ENCODE data around the gene FAM163B.

Gene FAM163B

DNA sequence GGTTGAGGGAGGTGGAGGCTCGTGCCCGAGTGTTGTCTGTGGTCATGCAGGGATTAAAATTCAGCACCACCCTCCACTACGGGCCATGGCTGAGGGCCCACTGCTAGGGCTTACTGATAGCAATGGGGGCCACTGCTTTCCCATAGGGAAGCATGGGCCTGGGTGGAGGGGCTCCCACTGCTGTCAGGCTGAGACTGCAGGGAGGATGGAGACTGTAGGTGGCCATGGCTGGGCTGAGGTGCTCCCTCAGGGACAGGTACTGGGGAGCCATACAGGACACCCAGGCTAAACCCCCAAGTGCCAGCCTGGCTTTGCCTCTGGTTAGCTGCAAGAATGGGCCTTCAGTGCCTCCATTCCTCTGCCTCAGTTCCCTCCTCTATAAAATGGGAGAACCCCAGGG, 26.1 kb downstream of the FAM163B start:
- peaks cover 95% of the 10 kb centered on the region for H3K27me3 ChIP-seq (replicated peaks; ENCODE audit: insufficient read depth, low read length)
- no peak overlapping the region for H3K4me3 ChIP-seq (ENCODE audit: low read length)
- H3K4me2 ChIP-seq (ENCODE audit: low read depth, low read length): no peak overlapping the region
- H3K27ac ChIP-seq (ENCODE audit: low read length): no peak overlapping the region
- H3K36me3 ChIP-seq (replicated peaks; ENCODE audit: insufficient read depth, low read length): no peaks in the 10 kb centered on the region
- H3K9me3 ChIP-seq (replicated peaks; ENCODE audit: insufficient read depth, low read length): no peaks in the 10 kb centered on the region
- H3K4me1 ChIP-seq (ENCODE audit: low read length): no peaks in the 10 kb centered on the region
- no peaks in the 10 kb centered on the region for H3K9me2 ChIP-seq (replicated peaks; ENCODE audit: insufficient read depth, low read length)
- H3K9ac ChIP-seq (ENCODE audit: low read length): no peak overlapping the region
- no peaks in the 10 kb centered on the region for H4K20me1 ChIP-seq (ENCODE audit: insufficient read depth, low read length)
- no peak overlapping the region for H2AFZ ChIP-seq (ENCODE audit: low read length)
- no peak for TF ChIP-seq EZH2phosphoT487 (IDR thresholded peaks at IDR 0.05; ENCODE audit: low read length)
- TF ChIP-seq EZH2 (optimal IDR thresholded peaks at IDR 0.05; ENCODE audit: low read depth, low read length): no peak
- TF ChIP-seq, protein P1, sequence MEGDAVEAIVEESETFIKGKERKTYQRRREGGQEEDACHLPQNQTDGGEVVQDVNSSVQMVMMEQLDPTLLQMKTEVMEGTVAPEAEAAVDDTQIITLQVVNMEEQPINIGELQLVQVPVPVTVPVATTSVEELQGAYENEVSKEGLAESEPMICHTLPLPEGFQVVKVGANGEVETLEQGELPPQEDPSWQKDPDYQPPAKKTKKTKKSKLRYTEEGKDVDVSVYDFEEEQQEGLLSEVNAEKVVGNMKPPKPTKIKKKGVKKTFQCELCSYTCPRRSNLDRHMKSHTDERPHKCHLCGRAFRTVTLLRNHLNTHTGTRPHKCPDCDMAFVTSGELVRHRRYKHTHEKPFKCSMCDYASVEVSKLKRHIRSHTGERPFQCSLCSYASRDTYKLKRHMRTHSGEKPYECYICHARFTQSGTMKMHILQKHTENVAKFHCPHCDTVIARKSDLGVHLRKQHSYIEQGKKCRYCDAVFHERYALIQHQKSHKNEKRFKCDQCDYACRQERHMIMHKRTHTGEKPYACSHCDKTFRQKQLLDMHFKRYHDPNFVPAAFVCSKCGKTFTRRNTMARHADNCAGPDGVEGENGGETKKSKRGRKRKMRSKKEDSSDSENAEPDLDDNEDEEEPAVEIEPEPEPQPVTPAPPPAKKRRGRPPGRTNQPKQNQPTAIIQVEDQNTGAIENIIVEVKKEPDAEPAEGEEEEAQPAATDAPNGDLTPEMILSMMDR (IDR thresholded peaks at IDR 0.05; ENCODE audit: low read length): no peak
- H3K79me2 ChIP-seq (ENCODE audit: low read length): no peaks in the 10 kb centered on the region
- H3F3A ChIP-seq (ENCODE audit: insufficient read depth, low read length): no peaks in the 10 kb centered on the region
- no peak for DNase-seq

DNA sequence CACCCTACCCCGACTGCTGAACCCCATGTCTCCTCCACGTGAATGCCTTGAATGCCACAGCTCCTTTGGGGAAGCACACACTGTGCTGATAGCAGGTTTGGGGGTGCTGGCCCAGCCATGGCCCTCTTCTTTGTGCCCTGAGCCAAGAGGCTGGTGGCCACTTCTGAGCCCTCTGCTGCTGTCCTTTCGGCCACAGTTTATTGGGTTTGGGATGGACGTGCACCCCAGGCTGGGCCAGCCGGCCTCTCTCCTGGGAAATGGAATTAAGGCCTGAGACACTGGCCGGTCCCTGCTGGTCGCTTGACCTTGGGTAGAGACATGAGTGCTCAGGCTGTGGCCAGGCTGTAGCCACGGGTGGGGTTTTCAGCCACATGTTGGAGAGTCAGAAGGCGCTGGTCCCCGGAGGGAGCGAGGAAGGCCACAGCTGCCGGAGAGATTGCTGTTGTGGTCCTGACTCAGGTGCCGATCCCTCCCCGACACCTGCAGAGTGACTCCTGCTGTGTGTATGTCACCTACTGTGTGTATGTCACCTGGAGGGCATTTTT, 26.6 kb downstream of the FAM163B start:
- Histone ChIP-seq H3K9me3 (replicated peaks; ENCODE audit: insufficient read depth, low read length) (no peaks in the 10 kb centered on the region), H3F3A (ENCODE audit: insufficient read depth, low read length) (no peaks in the 10 kb centered on the region), H3K4me3 (ENCODE audit: low read length) (no peak overlapping the region), H3K9ac (ENCODE audit: low read length) (no peak overlapping the region), H3K36me3 (replicated peaks; ENCODE audit: insufficient read depth, low read length) (no peaks in the 10 kb centered on the region), H3K27ac (ENCODE audit: low read length) (no peak overlapping the region), H4K20me1 (ENCODE audit: insufficient read depth, low read length) (no peaks in the 10 kb centered on the region), H3K4me2 (ENCODE audit: low read depth, low read length) (no peak overlapping the region), H2AFZ (ENCODE audit: low read length) (no peak overlapping the region), H3K79me2 (ENCODE audit: low read length) (no peaks in the 10 kb centered on the region), H3K4me1 (ENCODE audit: low read length) (no peaks in the 10 kb centered on the region), H3K9me2 (replicated peaks; ENCODE audit: insufficient read depth, low read length) (no peaks in the 10 kb centered on the region), H3K27me3 (replicated peaks; ENCODE audit: insufficient read depth, low read length) (peaks cover 100% of the 10 kb centered on the region)
- TF ChIP-seq EZH2phosphoT487 (IDR thresholded peaks at IDR 0.05; ENCODE audit: low read length) (no peak), EZH2 (optimal IDR thresholded peaks at IDR 0.05; ENCODE audit: low read depth, low read length) (no peak)
- TF ChIP-seq, protein P1 (IDR thresholded peaks at IDR 0.05; ENCODE audit: low read length): no peak
- no peak for DNase-seq

DNA sequence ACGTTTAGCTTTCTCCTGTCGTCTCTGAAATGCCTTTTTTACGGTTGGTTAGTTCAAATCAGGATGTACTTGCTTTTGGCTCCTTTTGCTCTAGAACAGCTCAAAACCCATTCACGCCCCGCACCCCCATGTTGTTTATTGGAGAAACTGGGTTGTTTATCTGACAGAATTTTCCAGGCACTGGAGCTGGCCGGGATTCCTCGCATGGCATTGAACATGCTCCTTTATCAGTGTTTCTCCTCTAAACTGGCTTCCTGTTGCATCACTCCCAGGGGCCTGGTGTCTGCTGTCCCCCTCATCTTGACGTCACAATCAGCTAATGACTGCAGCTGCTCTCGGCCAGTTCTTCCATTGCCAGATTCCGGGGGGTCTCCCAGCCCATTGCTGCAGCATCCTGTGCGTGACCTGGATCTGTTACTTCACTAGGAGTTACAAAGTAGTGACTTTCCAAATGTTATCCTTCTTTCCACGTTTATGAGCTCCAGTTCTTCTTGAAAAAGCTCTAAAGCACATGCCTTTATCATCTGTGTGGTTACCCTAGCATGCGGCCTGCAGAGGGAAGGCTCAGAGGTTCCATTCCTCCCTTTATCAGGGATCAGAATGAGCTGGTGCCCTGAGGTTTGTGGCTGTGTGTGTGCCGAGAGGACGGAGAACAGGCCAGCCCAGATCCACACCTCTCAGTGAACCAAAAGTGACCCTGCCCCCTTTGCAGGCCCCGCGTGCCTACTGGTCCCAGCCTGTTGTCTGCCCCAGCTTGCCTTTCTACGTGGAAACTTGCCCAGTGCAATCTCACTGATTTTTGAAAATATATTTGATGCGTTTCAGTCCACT, 27.5 kb downstream of the FAM163B start:
- Histone ChIP-seq H3K9me3 (replicated peaks; ENCODE audit: insufficient read depth, low read length) (no peaks in the 10 kb centered on the region), H3K4me2 (ENCODE audit: low read depth, low read length) (no peak overlapping the region), H3K27ac (ENCODE audit: low read length) (no peak overlapping the region), H3K9me2 (replicated peaks; ENCODE audit: insufficient read depth, low read length) (no peaks in the 10 kb centered on the region), H2AFZ (ENCODE audit: low read length) (no peak overlapping the region), H3K27me3 (replicated peaks; ENCODE audit: insufficient read depth, low read length) (peaks cover 98% of the 10 kb centered on the region), H3K36me3 (replicated peaks; ENCODE audit: insufficient read depth, low read length) (no peaks in the 10 kb centered on the region), H3K4me3 (ENCODE audit: low read length) (no peak overlapping the region), H3K4me1 (ENCODE audit: low read length) (no peaks in the 10 kb centered on the region), H3K9ac (ENCODE audit: low read length) (no peak overlapping the region), H3F3A (ENCODE audit: insufficient read depth, low read length) (no peaks in the 10 kb centered on the region), H4K20me1 (ENCODE audit: insufficient read depth, low read length) (no peaks in the 10 kb centered on the region), H3K79me2 (ENCODE audit: low read length) (no peaks in the 10 kb centered on the region)
- TF ChIP-seq EZH2phosphoT487 (IDR thresholded peaks at IDR 0.05; ENCODE audit: low read length): no peak
- TF ChIP-seq, protein P1 (IDR thresholded peaks at IDR 0.05; ENCODE audit: low read length): no peak
- no peak for TF ChIP-seq EZH2 (optimal IDR thresholded peaks at IDR 0.05; ENCODE audit: low read depth, low read length)
- no peak for DNase-seq

Data from MM.1S (cell line).